Kidney capillary endothelial cell (primary cell): Measurements from ENCODE around the gene DNAH6.
A peak's percentile ranks its signal among the peaks of the same experiment; 100 is the strongest.
"Not testable (repeated sequence)": the region's sequence is repeated elsewhere in the genome, so short reads cannot be mapped to it uniquely, and the experiment has no call there.

ENCODE experiments used
- DNase-seq: peaks from one replicate; pipeline ENCODE4 v3.0.0-alpha.2; 2018; ENCODE audit warnings: low spot score

Gene DNAH6

DNA sequence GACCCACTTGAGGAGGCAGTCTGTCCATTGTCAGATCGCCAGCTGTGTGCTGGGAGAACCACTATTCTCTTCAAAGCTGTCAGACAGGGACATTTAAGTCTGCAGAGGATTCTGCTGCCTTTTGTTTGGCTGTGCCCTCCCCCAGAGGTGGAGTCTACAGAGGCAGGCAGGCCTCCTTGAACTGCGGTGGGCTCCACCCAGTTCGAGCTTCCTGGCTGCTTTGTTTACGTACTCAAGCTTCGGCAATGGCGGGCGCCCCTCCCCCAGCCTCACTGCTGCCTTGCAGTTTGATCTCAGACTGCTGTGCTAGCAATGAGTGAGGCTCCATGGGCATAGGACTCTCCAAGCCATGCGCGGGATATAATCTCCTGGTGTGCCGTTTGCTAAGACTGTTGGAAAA, 5.3 kb upstream of the DNAH6 start:
- DNase-seq = not testable (repeated sequence)

DNA sequence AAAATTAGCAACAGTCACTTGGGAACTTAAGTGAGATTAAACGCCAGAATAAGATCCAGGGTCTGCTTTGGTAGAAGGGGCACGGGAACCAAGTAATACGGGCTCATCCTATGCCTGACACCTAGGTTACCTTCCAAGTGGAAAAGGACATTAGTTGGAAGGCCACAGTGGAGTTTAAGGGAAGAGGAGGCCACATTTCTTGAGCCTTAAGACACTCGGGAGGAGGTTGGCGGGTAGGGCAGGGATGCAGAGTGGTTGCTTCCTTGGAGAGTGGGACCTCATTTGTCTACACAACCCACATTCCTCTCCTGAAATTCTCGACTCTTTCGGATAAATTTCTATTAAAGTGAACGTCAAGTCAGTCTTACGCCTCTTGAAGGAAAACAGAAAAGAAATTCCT, 510 bp upstream of the DNAH6 start:
- no peak for DNase-seq

- DNase-seq = no peak
Observed at GRCh38 chr2:84519332-84519957, 3.1 kb downstream of the DNAH6 start.

DNA sequence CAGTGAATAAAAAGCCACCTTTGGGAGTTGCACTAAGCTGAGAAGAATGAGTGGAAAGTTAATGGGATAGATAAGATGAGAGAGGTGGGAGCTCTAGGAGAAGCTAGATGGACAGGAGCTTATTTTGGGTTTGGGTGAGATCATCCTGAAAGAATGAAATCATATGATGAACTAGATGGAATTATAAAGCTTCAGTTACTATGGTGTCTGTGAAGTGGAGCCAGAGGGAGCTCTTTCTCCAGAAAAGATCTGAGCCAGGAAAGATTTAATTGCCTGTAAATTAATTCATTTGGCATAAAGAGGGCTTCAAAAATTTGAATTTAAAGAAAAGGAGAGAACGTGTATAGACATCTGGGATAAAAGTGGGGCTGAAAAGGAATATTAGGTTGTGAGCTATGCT, 10.3 kb downstream of the DNAH6 start:
- DNase-seq = no peak

- no peak for DNase-seq
Observed at GRCh38 chr2:84527137-84528129, 11.1 kb downstream of the DNAH6 start.

GRCh38 chr2:84532291-84532690, 16.0 kb downstream of the DNAH6 start:
- DNase-seq = no peak

DNA sequence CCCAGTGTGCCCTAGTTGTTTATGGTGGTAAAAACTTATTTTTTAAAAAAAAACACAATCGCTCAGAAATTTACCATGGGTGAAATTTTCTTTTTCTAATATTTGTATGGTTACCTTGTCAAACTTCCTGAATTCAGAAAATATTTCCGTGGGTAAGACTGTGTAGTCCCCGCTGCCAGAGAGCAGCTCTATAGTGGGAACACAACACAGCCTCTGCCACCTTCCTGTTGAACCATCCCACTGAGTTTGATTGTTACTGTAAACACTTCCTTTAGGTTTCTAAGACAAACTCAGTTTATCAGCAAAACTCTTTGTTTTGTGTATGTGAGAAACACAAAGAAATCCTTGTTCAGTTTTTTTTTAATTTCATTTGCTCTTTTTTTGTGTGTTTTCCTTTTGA, 17.9 kb downstream of the DNAH6 start:
- DNase-seq = no peak

DNA sequence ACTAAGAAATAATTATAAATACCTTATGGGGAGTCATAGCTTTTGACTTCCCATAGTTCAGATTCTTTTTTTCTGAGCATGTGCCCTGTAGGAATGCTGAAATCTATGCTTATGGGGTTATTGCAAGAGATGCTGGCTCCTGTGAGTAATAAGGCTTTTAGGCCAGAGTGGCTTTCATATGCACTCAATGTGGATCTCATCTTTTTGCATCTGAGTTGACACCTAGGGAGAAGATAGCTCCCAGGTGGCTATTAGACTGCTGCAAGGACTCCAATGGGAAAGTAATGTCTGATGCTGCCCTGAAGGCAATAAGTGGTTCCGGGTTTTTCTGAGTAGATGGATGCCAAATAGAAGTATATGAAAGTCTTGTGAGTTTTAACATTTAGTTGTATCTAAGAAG, 21.0 kb downstream of the DNAH6 start:
- no peak for DNase-seq

GRCh38 chr2:84539729-84540128, 23.4 kb downstream of the DNAH6 start:
- no peak for DNase-seq

DNA sequence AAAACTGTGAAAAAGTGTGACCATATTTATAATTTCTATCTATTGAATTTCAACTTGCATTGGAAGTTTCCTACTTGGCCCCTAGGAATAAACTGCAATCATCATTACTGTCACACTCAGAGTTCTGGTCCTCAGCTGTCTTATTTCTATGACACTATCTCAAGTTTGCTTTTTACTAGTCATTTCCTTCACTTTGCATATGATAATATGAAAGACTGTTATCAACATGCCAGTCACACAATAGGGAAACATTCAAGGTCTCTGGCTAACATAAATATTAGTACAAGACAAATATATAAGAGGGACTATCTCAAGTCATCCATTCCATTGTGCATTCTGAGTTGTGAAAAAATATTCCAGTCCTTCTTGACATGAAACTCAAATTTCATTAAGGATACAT, 28.7 kb downstream of the DNAH6 start:
- DNase-seq = no peak

DNA sequence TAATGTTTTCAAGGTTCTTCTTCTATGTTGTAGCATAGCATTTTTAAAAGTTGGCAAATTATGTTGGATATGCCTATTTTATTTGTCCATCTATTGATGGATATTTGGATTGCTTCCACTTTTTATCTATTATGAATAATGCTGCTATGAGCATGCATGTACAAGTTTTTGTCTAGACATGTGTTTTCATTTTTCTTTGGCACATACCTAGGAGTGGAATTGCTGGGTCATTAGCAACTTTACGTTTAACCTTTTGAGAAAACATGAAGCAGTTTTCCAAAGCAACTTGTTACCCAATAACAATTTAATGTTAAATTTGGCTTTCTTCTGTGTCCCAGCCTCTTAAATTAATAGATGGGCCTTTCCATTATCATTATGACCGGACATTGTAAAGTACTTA, 30.3 kb downstream of the DNAH6 start:
- no peak for DNase-seq

- no peak for DNase-seq
Observed at GRCh38 chr2:84548303-84548702, 32.0 kb downstream of the DNAH6 start.

- no peak for DNase-seq
Observed at GRCh38 chr2:84550916-84551315, 34.6 kb downstream of the DNAH6 start.

DNA sequence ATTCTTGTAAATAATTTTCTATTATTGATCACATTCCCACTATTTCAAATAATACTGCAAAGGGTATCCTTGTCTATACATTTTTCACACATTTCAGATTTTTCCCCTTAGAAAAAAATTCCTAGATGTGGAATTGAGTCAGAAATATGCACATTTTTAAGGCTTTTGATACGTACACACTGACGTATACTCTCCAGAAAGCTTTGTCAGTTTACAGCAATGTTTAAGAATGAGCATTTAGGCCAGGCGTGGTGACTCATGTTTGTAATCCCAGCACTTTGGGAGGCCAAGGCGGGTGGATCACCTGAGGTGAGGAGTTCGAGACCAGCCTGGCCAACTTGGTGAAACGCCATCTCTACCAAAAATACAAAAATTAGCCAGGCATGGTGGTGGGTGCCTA, 35.2 kb downstream of the DNAH6 start:
- DNase-seq = not testable (repeated sequence)

- no peak for DNase-seq
Observed at GRCh38 chr2:84556190-84556589, 39.9 kb downstream of the DNAH6 start.

- no peak for DNase-seq
Observed at GRCh38 chr2:84559838-84560237, 43.5 kb downstream of the DNAH6 start.

DNA sequence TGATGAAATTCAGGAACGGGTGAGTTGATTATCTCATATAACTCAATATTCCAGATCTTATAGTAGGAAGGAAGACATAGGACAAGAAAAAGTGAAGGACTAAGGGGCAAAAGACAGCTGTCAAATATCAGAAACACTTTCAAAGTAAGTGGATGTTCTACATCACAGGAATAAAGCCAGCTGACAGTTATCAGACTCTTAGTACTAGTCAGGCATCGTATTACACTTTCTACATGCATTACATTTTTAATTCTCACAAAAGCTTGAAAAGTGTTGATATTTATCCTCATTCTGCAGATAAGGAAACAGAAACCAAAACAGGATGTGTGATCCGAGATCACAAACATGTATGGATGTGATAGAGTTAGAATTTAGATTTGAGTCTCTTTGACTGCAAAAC, 63.4 kb downstream of the DNAH6 start:
- DNase-seq = no peak

DNA sequence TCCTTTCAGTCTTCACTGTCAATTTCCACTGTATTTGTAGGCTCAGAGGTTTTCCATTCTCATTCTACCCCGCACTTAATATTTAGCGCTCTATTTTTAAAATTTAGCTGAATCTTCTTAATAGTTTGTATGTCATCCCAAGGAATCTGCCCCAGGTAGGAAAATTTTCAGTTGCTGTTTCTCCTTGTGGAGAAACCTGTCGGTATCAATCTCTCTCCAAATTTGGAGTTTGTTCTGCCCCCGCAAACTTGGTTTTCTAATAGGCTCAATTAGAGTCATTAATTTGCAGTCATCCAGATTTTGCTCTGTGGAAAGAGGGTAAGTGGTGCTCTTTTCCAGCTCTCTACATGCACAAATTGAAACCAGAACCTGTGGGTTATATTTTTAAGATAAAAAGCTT, 87.6 kb downstream of the DNAH6 start:
- DNase-seq = no peak

DNA sequence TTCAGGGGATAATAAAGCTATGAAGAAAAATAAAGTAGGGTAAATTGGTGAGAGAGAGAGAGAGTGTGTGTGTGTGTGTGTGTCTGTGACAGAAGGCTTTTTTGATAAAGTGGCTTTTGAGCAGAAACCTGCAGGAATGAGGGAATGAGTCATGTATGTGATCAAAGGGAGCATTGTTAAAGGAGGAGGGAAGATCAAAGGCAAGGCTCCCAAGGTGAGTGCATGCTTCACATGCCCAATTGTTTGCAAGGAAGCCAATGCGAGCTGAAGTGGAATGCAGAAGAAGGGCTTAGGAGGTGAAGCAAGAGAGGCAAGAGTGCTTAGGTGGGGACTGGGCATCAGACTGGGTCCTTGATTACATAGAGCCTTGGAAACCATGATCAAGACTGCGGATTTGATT, 96.8 kb downstream of the DNAH6 start:
- DNase-seq = no peak

DNA sequence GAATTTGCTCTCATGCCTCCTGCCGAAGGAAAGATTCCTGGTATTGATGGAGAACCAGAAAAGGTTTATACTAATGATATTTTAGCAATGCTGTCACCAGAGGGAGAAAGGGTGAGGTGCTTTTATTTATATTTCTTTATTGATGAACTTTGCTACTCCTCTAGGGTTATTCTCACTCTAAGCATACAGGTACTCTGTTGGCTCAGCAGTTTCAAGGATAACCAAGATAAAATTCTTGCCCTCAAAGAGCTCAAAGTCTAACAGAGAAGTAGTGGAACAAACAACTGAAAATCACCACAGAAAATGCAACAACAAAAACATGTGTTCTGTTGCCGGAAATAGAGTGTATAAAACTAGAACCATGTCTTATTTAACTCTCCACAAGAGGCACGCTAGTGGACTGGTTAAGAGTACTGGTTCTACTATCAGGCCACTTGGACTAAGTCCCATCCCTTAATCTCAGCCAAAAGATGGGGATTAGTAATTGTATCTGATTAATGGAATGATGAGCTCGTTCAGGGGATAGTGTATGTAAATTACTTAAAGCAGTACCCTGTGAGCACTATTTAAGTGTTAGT, 103.6 kb downstream of the DNAH6 start:
- no peak for DNase-seq

DNA sequence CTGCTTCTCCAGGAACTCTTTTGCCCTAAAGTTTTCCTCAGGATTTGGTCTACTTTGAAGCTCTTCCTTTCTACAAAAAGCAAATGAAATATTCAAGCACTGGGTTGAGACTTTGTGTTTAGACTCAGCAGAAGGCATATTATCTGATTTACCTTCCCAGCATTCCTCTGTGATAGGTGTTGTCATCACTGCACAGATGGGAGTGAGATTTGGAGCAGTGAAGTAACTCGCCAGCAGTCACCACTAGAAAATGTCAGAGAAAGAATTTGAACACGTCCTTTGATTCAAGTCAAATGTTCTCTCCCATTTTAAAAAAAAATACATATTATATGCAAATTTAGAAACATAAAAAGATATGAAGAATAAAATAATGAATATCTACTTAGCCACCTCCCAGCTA, 112.2 kb downstream of the DNAH6 start:
- no peak for DNase-seq

- no peak for DNase-seq
Observed at GRCh38 chr2:84629550-84629949, 113.3 kb downstream of the DNAH6 start.

GRCh38 chr2:84631047-84631446, 114.7 kb downstream of the DNAH6 start:
- DNase-seq = peak; percentile 27
